Measurements from ENCODE around the gene C11orf52.

C11orf52 gene

GRCh38 chr11:111939836-111940604, 21.3 kb downstream of the C11orf52 start:
- DNase-seq (ENCODE audit: low read depth), result no peak

GRCh38 chr11:111941963-111942362, 23.2 kb downstream of the C11orf52 start:
- DNase-seq (ENCODE audit: low read depth), result no peak

DNA sequence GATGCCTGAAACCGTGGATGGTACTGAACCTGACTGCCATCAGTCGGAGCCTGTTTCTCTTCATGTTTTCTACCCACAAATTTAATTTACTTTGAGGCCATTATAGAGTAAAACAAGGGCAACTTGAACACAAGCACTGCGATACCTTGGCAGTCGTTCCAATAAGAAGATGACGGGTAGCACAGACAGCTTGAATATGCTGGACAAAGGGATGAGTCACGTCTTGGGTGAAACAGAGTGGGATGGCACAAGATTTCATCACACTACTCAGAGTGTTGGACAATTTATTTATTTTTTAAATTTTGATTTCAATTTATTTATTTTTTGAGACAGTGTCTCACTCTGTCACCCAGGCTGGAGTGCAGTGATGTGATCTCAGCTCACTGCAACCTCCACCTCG, 24.1 kb downstream of the C11orf52 start:
- DNase-seq (ENCODE audit: low read depth), result no peak

- DNase-seq (ENCODE audit: low read depth), result no peak
These were observed 25.4 kb downstream of the C11orf52 start for GRCh38 chr11:111944139-111944538.

DNA sequence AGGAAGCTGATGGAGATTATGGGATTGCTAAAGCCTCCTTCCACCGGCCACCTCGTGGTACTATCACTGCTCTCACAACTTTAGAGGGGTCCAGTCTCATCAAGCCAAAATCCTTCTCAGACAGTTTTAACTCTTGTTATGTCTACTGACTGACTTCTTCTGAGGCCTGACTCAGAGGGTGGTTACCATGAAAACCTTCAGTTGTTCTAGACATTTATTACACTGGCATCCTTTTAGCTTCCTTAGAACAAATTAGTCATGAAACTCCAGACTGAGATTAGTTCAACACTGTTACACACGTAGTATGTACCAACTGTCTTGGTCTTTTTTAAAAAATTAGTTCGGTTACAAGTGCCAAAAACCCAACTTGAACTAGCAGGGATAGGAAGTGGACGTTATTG, 25.9 kb downstream of the C11orf52 start:
- DNase-seq (ENCODE audit: low read depth), result no peak

- no peak for DNase-seq (ENCODE audit: low read depth)
These were observed 26.5 kb downstream of the C11orf52 start for GRCh38 chr11:111945198-111945597.

DNA sequence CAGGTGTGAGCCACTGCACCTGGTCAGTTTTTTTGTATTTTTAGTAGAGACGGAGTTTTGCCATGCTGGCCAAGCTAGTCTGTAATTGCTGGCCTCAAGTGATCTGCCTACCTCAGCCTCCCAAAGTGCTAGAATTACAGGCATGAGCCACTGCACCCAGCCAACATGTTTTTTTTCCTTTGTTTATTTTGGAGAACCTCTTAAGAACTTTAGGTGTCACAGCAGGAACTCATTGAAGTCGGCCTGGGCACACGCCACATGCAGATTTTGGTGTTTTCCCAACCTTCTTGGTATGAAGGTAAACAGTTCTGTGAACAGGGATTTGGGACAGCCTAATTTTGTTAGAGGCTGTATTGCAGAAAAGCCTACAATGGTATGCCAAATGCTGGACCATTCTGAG, 27.8 kb downstream of the C11orf52 start:
- no peak for DNase-seq (ENCODE audit: low read depth)

- no peak for DNase-seq (ENCODE audit: low read depth)
These were observed 28.4 kb downstream of the C11orf52 start for GRCh38 chr11:111947143-111947542.

DNA sequence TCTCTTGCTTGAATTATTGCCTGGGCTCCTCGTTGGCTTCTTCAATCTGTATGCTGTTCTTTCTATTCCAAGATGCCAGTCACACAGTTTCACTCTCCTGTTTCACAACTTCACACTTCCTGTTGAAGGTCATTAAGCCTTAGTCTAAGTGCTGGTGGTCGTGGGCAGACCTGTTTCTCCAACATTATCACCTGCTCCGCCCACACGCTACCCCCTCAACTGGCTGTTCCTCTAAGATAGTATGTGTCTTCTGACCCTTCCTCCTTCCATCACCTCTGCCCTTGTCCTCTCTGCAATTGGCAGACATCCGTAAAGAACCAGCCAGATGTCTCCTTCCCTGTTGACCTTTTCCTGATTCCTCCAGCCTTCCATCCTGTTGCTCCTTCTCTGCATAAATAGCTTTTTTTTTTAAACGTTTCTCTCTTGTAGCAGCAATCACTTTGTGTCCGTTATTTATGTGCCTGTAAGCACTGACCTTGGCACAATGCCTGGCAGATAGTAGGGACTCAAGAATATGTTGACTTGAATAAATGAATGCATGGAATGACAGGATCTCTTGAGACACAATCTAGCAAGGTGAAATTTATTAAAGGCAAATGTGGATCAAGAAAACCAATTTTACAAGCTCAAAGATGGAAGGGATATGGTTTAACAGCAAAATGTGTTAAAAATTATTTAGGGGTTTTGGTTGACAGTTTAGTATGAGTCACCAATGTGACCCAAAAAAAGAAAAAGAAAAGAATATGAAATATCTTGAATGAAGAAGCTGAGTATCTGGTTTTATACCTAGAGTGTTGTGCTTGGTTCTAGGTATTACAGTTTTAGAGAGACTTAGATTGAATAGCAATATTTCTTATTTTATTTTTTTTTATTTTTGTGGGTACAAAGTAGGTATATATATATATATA, 31.1 kb downstream of the C11orf52 start:
- no peak for DNase-seq (ENCODE audit: low read depth)

- DNase-seq (ENCODE audit: low read depth), result no peak
These were observed 32.9 kb downstream of the C11orf52 start for GRCh38 chr11:111951565-111951964.

- DNase-seq (ENCODE audit: low read depth), result no peak
These were observed 35.4 kb downstream of the C11orf52 start for GRCh38 chr11:111954154-111954553.

DNA sequence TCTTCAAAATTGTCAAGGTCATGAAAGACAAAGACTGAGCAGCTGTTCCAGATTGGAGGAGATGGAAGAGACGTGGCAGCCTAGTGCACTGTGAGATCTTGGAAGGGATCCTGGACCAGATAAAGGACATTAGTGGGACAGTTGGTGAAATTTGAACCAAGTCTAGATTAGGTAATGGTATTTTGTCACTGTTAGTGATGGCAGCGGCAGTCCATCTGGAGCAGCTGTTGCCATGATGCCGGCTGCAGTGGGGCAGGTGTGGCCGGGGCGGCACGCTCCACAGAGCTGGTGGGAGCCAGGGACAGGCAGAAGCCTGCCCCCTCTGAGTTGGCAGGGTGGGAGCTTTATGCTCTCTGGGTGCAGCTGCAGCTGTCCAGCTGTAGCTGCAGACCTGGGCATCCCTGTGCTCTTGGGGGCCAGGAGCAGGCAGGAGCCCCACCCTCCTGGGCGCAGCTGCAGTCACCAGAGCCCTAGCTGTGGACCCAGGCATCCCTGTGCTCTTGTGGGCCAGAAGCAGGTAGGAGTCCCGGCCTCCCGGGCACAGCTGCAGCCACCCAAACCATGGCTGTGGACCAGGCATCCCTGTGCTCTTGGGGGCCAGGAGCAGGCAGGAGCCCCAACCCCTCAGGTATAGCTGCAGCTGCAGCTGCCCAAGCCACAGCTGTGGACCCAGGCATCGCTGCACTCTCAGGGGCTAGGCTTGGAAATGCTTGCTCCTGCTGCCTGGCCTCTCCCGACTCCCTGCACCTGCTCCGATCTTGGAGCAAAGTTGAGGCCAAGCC, 39.1 kb downstream of the C11orf52 start:
- no peak for DNase-seq (ENCODE audit: low read depth)

DNA sequence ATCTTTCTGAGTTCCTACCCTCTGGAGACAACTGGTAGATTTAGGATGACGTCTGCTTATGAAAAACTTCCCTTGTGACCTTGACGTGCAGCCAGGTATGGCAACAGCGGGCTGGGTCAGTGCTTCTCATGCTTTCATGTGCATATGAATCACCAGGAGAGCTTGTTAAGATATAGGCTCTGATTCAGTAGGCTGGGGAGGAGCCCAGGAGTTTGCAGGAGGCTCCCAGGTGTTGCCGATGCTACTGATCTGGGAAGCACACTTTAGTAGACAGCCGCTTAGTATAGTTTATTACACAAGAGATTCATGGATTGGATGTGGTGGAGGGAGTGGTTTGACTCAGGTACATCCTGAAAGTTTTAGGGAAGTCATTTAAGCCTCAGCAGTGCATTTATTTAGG, 42.2 kb downstream of the C11orf52 start:
- DNase-seq (ENCODE audit: low read depth), result no peak

DNA sequence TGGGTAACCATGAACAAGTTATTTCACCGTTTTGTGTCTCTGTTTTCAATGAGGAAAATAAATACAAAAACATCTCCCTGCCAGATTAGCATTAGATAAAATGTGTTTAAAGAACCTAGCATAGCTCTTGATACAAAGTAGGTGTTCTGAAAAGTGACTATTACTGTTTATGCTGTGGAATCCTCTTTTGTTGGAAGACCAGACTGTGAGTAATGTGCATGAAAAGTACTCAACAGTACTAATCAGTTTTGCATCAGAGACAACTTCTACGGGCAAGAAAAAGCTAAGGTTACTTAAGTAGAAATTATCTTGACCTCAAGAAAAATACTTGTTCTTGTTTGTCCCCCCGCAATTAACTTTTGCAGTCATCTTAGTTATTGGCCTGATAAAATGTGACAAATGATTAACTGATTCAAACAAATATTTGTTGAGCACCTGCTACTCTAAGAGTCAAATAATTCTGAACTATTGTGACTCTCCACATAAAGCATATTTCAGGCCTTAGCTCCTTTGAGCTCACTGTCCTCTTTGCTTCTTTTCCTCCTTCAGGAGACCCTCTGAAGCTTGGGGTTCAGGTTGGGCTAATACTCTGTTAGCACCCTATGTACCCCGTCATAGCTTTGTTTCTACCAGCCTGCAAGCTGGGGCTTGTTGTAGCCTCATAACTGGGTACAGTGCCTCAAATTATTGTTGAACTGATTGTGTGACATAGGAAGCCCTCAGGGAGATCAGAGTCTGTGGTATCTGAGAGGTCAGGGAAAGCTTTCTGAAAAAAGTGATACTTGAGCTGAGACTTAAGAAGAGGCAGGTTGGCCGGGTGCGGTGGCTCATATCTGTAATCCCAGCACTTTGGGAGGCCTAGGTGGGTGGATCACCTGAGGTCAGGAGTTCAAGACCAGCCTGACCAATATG, 42.9 kb downstream of the C11orf52 start:
- DNase-seq (ENCODE audit: low read depth), result no peak

GRCh38 chr11:111963931-111964340, 45.2 kb downstream of the C11orf52 start:
- DNase-seq (ENCODE audit: low read depth), result no peak

DNA sequence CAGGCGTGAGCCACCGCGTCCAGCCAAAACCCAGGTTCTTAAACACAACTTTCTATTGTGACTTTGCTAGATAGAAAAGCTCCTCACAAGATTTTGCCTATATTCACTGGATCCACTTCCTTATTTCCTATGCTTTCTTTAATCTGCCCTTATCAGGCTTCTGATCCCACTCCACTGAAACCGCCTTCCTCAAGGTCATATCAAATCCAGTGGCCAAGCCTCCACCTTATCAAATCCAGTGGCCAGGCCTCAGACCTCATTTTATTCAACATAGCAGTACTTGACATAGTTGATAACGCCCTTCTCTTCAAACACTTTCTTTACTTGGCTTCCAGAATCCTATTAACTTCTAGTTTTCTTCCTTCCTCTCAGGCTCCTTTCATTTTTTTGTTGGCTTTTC, 48.0 kb downstream of the C11orf52 start:
- no peak for DNase-seq (ENCODE audit: low read depth)

DNA sequence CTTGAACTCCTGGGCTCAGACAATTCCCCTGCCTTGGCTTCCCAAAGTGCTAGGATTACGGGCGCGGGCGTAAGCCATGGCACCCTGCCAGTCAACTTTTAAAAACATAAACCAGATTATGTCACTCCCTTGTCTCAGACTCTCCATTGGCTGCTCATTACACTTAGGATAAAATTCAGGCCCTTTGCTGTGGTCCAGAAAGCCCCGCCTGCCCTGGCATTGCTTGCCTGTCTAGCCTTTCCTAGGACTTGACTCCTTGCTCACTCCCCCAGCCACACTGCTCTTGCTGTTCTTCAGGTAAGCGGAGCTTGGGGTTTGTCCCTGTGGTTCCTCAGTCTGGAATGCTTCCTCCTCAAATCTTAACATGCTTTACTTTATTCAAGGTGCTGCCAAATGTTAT, 48.9 kb downstream of the C11orf52 start:
- no peak for DNase-seq (ENCODE audit: low read depth)

DNA sequence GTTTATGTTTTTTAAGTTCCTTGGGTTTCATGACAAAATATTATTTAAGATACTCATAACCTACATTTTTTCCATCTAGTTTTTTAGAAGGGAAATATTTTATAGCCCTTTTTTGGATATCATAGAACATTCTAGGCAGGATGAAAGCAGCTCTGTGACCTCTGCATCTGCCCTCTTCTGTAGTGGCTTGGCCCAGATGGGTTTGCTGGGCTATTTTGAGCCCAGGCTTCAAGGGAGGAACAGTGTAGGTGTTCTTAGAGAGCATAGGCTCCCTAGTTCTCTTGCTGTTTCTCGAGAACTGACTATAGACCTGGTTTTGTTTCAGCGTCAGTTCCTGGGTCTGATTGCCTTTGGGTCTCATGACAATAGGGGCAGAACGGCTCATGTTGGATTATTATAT, 50.6 kb downstream of the C11orf52 start:
- no peak for DNase-seq (ENCODE audit: low read depth)

DNA sequence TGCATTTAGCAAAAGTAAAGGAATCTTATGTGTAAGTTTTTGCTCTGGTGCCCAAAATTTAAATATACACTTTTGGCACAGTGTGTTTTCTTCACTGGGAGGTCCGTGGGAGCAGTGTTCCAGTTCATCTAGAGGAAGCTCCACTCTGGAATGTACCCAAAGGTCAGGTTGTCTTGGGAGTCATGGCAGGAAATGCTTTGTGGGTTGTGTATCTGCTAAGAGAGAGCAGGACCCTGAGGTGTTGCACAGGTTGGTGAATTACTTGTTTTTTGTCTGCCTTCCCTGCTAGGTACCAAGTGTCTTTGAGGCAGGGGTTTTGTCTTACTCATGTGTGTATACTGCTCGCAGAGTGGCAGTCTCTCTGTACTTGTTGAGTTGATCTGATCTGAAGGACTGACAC, 55.7 kb downstream of the C11orf52 start:
- DNase-seq (ENCODE audit: low read depth), result no peak

GRCh38 chr11:111975076-111975806, 56.5 kb downstream of the C11orf52 start:
- no peak for DNase-seq (ENCODE audit: low read depth)
